Osteoblast (primary cell): ENCODE results near the gene KIF13A. TPM values are rescaled to one million over a fixed set of nuclear protein-coding genes. Genes with fewer than 3 reads are reported as not detected.
A peak's percentile ranks its signal among the peaks of the same experiment; 100 is the strongest.

Source experiments
- DNase-seq: peaks from one replicate; pipeline ENCODE4 v3.0.0; 2011; ENCODE audit warnings: low spot score, mixed read lengths; ENCODE audit not compliant: insufficient read length; ENCODE audit errors: missing footprints
- H2AFZ ChIP-seq: 2 replicates; pipeline ENCODE4 v1.6.0; 2011; ENCODE audit warnings: mild to moderate bottlenecking, low read length
- H3K27ac ChIP-seq: 2 replicates; pipeline ENCODE4 v1.5.1; 2011; ENCODE audit warnings: mild to moderate bottlenecking, low read depth, low read length, moderate library complexity
- H3K27me3 ChIP-seq: 2 replicates; pipeline ENCODE4 v1.6.0; 2012; ENCODE audit warnings: mild to moderate bottlenecking, control low read depth, inconsistent platforms, low read length, moderate library complexity; ENCODE audit not compliant: insufficient read depth
- H3K36me3 ChIP-seq: 2 replicates; pipeline ENCODE4 v1.5.1; 2011; ENCODE audit warnings: mild to moderate bottlenecking, low read length, control low read depth, moderate library complexity; ENCODE audit not compliant: insufficient read depth
- H3K4me1 ChIP-seq: 2 replicates; pipeline ENCODE4 v1.5.1; 2011; ENCODE audit warnings: mild to moderate bottlenecking, low read length, control low read depth, moderate library complexity; ENCODE audit not compliant: insufficient read depth
- H3K4me2 ChIP-seq: 2 replicates; pipeline ENCODE4 v1.6.0; 2011; ENCODE audit warnings: mild to moderate bottlenecking, low read length; ENCODE audit not compliant: insufficient read depth
- H3K4me3 ChIP-seq: fragments of 200-600 bp; sonication (generic); 3 replicates; pipeline ENCODE4 v1.5.1; 2012; ENCODE audit warnings: mild to moderate bottlenecking, low read length, inconsistent platforms; ENCODE audit not compliant: insufficient read depth
- H3K79me2 ChIP-seq: 2 replicates; pipeline ENCODE4 v1.6.0; 2012; ENCODE audit warnings: mild to moderate bottlenecking, low read length, control low read depth, inconsistent platforms; ENCODE audit not compliant: insufficient read depth
- H3K9me3 ChIP-seq: 2 replicates; pipeline ENCODE4 v1.5.1; 2011; ENCODE audit warnings: low read depth, low read length, control low read depth
- H4K20me1 ChIP-seq: 2 replicates; pipeline ENCODE4 v1.6.0; 2012; ENCODE audit warnings: mild to moderate bottlenecking, low read length, control low read depth; ENCODE audit not compliant: insufficient read depth
- total RNA-seq: library from RNA; depleted of rRNA; stranded (reverse); fragments of >200 nt; gene quantifications from 2 replicates; pipeline ENCODE4 v1.2.3, GENCODE V29; 2012
- TF ChIP-seq, protein P1 (sequence below): IDR thresholded peaks from 2 replicates; pipeline ENCODE4 v1.5.1; 2011; ENCODE audit warnings: mild to moderate bottlenecking, low read depth, low read length, moderate library complexity; ENCODE audit errors: extremely low read depth

Gene KIF13A
- total RNA-seq, 1 donor = 61.5 TPM

DNA sequence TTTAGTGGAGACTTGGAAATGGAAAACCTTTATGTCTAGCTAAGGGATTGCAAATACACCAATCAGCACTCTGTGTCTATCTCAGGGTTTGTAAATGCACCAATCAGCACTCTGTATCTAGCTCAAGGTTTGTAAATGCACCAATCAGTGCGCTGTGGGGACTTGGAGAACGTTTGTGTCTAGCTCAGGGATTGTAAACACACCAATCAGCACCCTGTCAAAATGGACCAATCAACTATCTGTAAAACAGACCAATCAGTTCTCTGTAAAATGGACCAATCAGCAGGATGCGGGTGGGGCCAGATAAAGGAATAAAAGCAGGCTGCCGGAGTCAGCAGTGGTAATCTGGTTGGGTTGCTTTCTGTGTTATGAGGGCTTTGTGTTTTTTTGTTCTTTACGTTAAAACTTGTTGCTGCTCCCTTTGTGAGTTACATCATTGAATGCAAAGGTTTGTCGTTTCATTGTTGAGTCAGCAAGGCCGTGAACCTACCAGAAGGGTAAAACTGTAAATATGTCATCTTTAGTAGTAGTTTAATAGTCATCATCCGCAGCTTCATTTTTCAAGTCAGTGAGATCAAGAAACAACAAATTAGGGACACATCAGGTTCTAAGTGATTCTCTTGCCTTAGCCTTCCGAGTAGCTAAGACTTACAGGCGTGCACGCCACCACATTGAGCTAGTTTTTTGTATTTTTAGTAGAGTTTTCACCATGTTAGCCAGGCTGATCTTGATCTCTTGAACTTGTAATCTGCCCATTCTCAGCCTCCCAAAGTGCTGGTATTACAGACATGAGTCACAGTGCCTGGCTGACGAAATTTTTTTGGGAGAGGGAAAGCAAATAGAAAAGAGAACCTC lies 258.0 kb downstream of the KIF13A start:
- peak; percentile 62 for DNase-seq
- TF ChIP-seq, protein P1, sequence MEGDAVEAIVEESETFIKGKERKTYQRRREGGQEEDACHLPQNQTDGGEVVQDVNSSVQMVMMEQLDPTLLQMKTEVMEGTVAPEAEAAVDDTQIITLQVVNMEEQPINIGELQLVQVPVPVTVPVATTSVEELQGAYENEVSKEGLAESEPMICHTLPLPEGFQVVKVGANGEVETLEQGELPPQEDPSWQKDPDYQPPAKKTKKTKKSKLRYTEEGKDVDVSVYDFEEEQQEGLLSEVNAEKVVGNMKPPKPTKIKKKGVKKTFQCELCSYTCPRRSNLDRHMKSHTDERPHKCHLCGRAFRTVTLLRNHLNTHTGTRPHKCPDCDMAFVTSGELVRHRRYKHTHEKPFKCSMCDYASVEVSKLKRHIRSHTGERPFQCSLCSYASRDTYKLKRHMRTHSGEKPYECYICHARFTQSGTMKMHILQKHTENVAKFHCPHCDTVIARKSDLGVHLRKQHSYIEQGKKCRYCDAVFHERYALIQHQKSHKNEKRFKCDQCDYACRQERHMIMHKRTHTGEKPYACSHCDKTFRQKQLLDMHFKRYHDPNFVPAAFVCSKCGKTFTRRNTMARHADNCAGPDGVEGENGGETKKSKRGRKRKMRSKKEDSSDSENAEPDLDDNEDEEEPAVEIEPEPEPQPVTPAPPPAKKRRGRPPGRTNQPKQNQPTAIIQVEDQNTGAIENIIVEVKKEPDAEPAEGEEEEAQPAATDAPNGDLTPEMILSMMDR = no peak

DNA sequence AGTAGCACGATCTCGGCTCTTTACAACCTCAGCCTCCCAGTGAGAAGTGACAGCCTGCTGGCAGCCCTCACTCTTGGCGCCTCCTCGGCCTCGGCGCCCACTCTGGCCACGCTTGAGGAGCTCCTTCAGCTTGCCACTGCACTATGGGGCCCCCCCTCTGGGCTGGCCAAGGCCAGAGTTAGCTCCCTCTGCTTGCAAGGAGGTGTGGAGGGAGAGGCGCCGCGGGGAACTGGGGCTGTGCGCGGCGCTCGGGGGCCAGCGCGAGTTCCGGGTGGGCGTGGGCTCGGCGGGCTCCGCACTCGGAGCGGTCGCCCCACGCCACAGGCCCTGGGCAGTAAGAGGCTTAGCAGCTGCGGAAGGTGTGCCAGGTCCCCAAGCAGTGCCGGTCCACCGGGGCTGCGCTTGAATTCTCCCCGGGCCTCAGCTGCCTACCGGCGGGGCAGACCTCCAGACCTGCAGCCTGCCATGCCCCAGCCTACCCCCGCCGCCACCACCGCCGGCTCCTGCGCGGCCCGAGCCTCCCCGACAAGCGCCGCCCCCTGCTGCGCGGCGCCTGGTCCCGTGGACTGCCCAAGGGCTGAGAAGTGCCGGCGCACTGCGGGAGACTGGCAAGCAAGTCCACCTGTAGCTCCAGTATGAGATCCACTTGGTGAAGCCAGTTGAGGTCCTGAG lies 258.7 kb downstream of the KIF13A start:
- DNase-seq = no peak
- Histone ChIP-seq H3K4me2 (no peak overlapping the region), H4K20me1 (no peaks in the 10 kb centered on the region), H3K27ac (no peak overlapping the region), H3K4me1 (peaks cover 4% of the 10 kb centered on the region), H3K4me3 (no peak overlapping the region), H3K27me3 (no peaks in the 10 kb centered on the region), H3K36me3 (no peaks in the 10 kb centered on the region), H2AFZ (no peak overlapping the region), H3K9me3 (no peaks in the 10 kb centered on the region), H3K79me2 (no peaks in the 10 kb centered on the region)
- TF ChIP-seq, protein P1 = no peak

More for the DNA sequence above, 258.0 kb downstream of the KIF13A start:
- Histone ChIP-seq H3K79me2 (no peaks in the 10 kb centered on the region), H2AFZ (no peak overlapping the region), H3K4me2 (no peak overlapping the region), H3K27ac (no peak overlapping the region), H3K9me3 (no peaks in the 10 kb centered on the region), H3K4me3 (no peak overlapping the region), H4K20me1 (no peaks in the 10 kb centered on the region), H3K36me3 (no peaks in the 10 kb centered on the region), H3K27me3 (no peaks in the 10 kb centered on the region), H3K4me1 (peaks cover 4% of the 10 kb centered on the region)

DNA sequence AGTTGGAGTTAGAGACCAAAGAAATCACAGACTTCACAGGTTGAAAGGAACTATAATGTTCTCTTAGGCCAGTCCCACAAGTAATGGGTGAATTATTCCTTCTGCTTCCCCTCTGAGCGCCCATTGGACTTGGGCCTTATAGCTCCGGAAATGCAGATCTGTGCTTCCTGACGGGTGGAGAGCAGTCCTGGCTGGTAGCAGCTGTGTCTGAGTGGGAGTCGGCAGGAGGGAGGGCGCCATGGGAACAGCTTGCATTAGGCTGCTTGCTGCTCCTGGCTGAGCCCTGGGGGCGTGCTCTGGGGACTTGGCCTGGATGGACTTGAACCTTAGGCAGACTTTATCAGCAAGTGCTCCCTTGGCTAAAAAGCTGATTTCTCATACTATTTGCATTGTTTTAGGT lies 262.4 kb downstream of the KIF13A start:
- Histone ChIP-seq H3K27ac (no peak overlapping the region), H3K4me1 (peaks cover 4% of the 10 kb centered on the region), H3K27me3 (no peaks in the 10 kb centered on the region), H3K4me2 (no peak overlapping the region), H3K9me3 (no peaks in the 10 kb centered on the region), H3K36me3 (no peaks in the 10 kb centered on the region), H2AFZ (peak overlapping the region; percentile 85), H3K79me2 (no peaks in the 10 kb centered on the region), H3K4me3 (no peak overlapping the region), H4K20me1 (no peaks in the 10 kb centered on the region)
- TF ChIP-seq, protein P1 = no peak
- DNase-seq = peak; percentile 89

DNA sequence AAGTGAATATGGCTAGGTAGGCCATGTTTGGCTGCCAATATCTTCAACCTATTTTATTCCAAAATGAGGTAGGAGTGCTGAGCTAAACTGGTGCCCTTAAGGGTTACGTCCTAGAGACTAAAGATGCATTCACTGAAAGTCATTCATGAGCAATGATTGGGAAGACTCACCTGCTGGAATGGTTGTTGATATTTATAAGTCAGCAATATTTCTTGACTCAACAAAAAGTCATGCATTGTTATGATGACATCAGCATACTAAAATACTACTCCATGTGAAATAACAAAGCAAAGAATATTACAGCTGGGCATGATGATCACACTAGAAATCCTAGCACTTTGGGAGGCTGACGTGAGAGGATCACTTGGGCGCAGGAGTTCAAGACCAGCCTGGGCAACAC lies 263.1 kb downstream of the KIF13A start:
- Histone ChIP-seq H3K4me3 (no peak overlapping the region), H3K27me3 (no peaks in the 10 kb centered on the region)
- DNase-seq = peak; percentile 32

More for the DNA sequence above, 263.1 kb downstream of the KIF13A start:
- TF ChIP-seq, protein P1 = no peak
- no peaks in the 10 kb centered on the region for H3K9me3 ChIP-seq
- no peak overlapping the region for H3K4me2 ChIP-seq
- H2AFZ ChIP-seq = no peak overlapping the region
- no peaks in the 10 kb centered on the region for H3K36me3 ChIP-seq
- H3K4me1 ChIP-seq = peaks cover 4% of the 10 kb centered on the region
- no peaks in the 10 kb centered on the region for H3K79me2 ChIP-seq
- no peak overlapping the region for H3K27ac ChIP-seq
- H4K20me1 ChIP-seq = no peaks in the 10 kb centered on the region
